HG02623 (cell line): ENCODE data around the gene CORO2B.

ENCODE experiments used
- ATAC-seq: cut with Tn5 transposase; IDR thresholded peaks from one replicate; pipeline ENCODE4 v1.9.1; 2021; ENCODE audit warnings: moderate library complexity; ENCODE audit not compliant: unreplicated experiment

The CORO2B gene

GRCh38 chr15:68553994-68554720, 24.6 kb upstream of the CORO2B start:
- ATAC-seq, result no peak

GRCh38 chr15:68554721-68555678, 23.8 kb upstream of the CORO2B start:
- no peak for ATAC-seq

- ATAC-seq, result no peak
These were observed 23.1 kb upstream of the CORO2B start for GRCh38 chr15:68555679-68556037.

- no peak for ATAC-seq
These were observed 22.4 kb upstream of the CORO2B start for GRCh38 chr15:68556139-68556990.

GRCh38 chr15:68557469-68558317, 21.1 kb upstream of the CORO2B start:
- ATAC-seq, result no peak

GRCh38 chr15:68558318-68559305, 20.2 kb upstream of the CORO2B start:
- no peak for ATAC-seq

GRCh38 chr15:68559345-68560310, 19.2 kb upstream of the CORO2B start:
- no peak for ATAC-seq

GRCh38 chr15:68560501-68561113, 18.2 kb upstream of the CORO2B start:
- ATAC-seq, result no peak

GRCh38 chr15:68561171-68561900, 17.5 kb upstream of the CORO2B start:
- ATAC-seq, result no peak

- no peak for ATAC-seq
These were observed 16.9 kb upstream of the CORO2B start for GRCh38 chr15:68561901-68562300.

- no peak for ATAC-seq
These were observed 14.6 kb upstream of the CORO2B start for GRCh38 chr15:68564173-68564572.

- no peak for ATAC-seq
These were observed 13.6 kb upstream of the CORO2B start for GRCh38 chr15:68565234-68565633.

- ATAC-seq, result no peak
These were observed 13.1 kb upstream of the CORO2B start for GRCh38 chr15:68565726-68566125.

GRCh38 chr15:68566377-68566954, 12.3 kb upstream of the CORO2B start:
- ATAC-seq, result no peak

GRCh38 chr15:68567345-68567744, 11.4 kb upstream of the CORO2B start:
- no peak for ATAC-seq

- ATAC-seq, result no peak
These were observed 7.8 kb upstream of the CORO2B start for GRCh38 chr15:68570974-68571373.
